Head of caudate nucleus (tissue), 42 donors: Measurements from ENCODE around the gene NT5DC4.

Experiments
- DNase-seq, 42 donors: peaks; one replicate each; pipeline versions ENCODE4 v3.0.0 to v3.0.0-alpha.2; 2020 to 2021; ENCODE audit warnings: mixed read lengths in 7 of 42
- intact Hi-C: fragments of 100-400 bp; cut with DNase I; formaldehyde crosslinking; loops from one replicate; pipeline ENCODE4 v1.15.0; 2022

Gene NT5DC4

DNA sequence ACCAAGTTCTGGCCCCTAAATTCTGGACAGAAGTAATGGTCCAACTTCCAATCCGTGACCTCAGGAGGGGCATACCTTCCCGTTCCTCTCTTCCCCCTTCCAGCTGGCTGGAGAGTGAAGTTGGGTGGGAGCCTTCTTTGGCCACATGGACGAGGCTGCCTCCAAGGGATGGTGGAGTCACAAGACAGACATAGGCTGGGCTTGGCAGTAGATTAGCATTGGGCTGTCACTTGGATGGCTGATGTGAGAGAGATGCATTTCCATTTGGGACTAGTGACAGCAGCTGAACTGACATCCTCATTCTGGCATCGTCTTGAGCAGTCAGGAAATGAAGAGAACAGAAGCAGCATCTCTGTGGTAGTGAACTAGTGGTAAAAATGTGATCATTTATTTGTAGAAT is 12.6 kb downstream of the NT5DC4 start:
- DNase-seq = no peak
- intact Hi-C loops = no loop called here

GRCh38 chr2:112733871-112734270 is 13.1 kb downstream of the NT5DC4 start:
- intact Hi-C loops = no loop called here
- no peak for DNase-seq

DNA sequence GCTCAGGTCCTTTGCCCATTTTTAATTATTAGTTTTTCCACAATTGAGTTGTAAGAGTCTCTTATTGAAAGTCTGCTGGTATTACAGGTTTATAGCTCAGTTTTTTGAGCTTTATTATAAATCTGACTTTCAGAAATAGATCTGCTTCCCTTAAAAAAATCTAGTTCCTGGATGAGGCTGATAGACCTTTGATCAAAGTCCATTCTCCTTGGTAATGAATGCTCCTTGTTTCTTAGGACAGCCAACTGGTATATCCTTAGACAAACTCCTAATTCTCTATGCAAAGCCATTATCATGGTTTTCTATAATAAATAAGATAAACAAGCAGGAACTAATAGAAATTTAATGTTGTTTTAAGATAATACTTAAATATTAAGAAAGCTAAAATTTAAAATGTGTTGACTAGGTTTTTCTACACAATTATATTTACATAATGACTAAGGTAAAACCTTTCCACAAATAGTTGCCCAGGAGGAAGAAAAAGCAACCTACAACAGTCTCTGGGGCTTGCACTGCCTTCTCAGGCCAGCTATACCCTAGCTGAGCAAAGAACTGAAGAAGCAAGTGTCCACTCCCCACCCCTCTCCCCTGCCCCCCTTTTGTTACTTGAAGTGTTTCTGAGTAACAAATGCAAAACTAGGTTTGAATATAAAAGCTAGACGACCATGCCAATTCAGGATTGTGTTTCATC is 16.9 kb downstream of the NT5DC4 start:
- intact Hi-C loops = no loop called here
- DNase-seq = no peak

- intact Hi-C loops = no loop called here
- no peak for DNase-seq
Measured at GRCh38 chr2:112740527-112740926, 19.7 kb downstream of the NT5DC4 start.

GRCh38 chr2:112749755-112750559 is 29.1 kb downstream of the NT5DC4 start:
- peak; percentile 60 to 92 (median 84) for DNase-seq
- intact Hi-C loops = loop anchor here (5.0 kb wide), 2 partner anchors 137 to 187 kb away; no protein-coding TSS in a partner anchor

- intact Hi-C loops = loop anchor here (5.0 kb wide), 1 partner anchor 187 kb away; no protein-coding TSS in a partner anchor
- no peak for DNase-seq
Measured at GRCh38 chr2:112750560-112750843, 29.7 kb downstream of the NT5DC4 start.

- no peak for DNase-seq
- intact Hi-C loops = loop anchor here (5.0 kb wide), 1 partner anchor 186 kb away; no protein-coding TSS in a partner anchor
Measured at GRCh38 chr2:112751451-112752197, 30.8 kb downstream of the NT5DC4 start.

- no peak for DNase-seq
- intact Hi-C loops = loop anchor here (5.0 kb wide), 1 partner anchor 185 kb away; no protein-coding TSS in a partner anchor
Measured at GRCh38 chr2:112752667-112753066, 31.8 kb downstream of the NT5DC4 start.

- no peak for DNase-seq
- intact Hi-C loops = loop anchor here (5.0 kb wide), 1 partner anchor 183 kb away; no protein-coding TSS in a partner anchor
Measured at GRCh38 chr2:112754564-112754963, 33.7 kb downstream of the NT5DC4 start.

DNA sequence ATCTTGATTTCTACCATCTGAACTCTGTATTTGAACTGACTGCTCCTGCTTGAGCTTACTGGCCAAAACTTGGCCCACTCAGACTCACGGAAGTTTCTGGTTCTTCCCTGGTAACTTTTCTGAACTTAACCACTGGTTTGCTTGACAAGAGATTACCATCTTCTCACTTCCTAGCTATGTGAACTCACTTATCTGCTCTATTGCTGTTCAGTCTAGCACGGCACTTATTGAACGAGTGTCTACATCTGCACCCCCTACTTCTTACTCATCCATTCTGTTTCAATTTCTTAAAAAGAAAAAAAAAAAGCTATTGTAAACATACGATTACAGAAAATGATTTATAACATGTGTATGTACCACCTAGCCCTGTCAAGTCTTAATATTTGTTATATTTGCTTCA is 34.6 kb downstream of the NT5DC4 start:
- intact Hi-C loops = no loop called here
- no peak for DNase-seq

DNA sequence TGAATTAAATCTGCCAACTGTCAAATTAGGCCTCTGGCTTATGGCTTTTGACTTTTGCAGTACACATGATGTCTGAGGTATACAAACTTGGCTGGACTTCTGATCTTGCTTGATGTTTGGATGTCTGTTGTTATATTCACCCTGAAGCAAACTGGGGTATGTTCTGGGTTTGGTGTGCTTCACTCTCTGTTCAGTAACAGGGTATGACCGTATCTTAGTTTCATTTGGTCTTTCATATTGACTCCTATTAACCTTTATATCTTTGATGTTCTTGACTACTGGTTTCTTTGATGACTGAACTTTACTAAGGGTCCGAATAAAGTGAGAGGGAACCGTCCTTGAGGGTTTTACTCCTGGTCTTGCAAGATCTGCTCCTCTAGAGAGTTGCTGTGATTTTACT is 35.4 kb downstream of the NT5DC4 start:
- intact Hi-C loops = no loop called here
- no peak for DNase-seq

DNA sequence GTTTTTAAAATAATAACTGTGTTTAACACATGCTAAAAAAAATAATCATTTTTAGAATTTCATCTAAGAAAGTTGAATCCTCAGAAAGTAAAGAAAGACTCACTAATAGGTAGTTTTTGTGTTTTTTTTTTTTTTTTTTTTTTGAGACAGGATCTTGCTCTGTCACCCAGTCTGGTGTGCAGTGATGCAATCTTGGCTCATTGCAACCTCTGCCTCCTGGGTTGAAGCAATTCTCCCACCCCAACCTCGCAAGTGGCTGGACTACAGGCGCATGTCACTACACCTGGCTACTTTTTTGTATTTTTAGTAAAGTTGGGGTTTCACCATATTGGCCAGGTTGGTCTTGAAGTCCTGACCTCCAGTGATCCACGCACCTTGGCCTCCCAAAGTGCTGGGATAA is 36.4 kb downstream of the NT5DC4 start:
- no peak for DNase-seq

DNA sequence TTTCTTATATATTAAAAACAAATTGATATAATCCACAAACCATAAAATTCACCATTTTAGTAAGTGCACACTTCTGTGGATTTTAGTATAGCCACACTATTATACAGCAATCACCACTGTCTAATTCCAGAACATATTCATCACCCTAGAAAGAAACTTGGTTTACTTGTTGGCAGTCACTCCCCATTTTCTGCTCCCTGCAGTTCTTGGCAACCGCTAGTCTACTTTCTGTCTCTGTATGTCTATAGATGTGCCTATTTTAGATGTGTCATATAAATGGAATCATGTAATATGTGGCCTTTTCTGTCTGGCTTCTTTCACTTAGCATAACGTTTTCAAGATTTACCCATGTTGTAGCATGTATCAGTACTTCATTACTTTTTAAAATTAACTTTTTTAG is 37.9 kb downstream of the NT5DC4 start:
- no peak for DNase-seq
- intact Hi-C loops = no loop called here

More for the DNA sequence above, 36.4 kb downstream of the NT5DC4 start:
- intact Hi-C loops = no loop called here

- intact Hi-C loops = no loop called here
- no peak for DNase-seq
Measured at GRCh38 chr2:112760149-112760548, 39.3 kb downstream of the NT5DC4 start.

DNA sequence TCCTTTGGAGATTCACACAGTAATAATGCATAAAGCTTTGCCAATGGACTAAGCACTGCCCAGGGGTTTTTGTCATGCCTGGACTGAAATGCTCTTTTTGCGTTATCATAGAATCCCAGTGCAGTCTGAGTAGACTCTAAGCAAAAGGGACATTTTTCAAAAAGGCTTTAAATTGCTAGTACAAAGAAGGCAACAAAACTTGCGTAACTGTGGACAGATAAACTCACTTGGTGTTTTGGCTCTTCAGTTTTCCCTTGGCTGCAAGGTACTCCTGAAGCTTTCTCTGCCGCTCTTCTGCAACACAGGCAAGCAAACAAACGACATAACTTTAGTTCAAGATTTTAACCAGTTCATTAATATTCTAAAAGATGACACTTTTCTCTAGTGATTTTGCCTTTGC is 41.5 kb downstream of the NT5DC4 start:
- DNase-seq = no peak
- intact Hi-C loops = no loop called here

- intact Hi-C loops = no loop called here
- peak; percentile 92 to 99 (median 97) for DNase-seq
Measured at GRCh38 chr2:112764071-112765044, 43.5 kb downstream of the NT5DC4 start, which contains the start of gene CKAP2L. CKAP2L (minus strand) TSS chr2:112764609; CDS start chr2:112764598, 11 bp downstream.

DNA sequence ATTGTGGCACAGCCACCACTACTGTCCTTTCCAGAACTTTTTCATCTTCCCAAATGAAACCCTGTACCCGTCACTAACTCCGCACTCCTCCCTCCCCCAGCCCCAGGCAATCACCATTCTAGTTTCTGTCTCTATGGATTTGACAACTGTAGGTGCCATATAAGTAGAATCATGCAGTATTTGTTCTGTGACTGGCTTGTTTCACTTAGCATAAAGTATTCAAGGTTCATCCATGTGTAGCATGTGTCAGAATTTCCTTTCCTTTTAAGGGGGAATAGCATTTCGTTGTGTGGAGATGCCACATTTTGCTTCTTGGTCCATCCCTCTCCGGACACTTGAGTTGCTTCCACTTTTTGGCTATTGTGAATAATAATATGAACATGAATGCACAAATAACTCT is 44.4 kb downstream of the NT5DC4 start:
- intact Hi-C loops = no loop called here
- DNase-seq = no peak

DNA sequence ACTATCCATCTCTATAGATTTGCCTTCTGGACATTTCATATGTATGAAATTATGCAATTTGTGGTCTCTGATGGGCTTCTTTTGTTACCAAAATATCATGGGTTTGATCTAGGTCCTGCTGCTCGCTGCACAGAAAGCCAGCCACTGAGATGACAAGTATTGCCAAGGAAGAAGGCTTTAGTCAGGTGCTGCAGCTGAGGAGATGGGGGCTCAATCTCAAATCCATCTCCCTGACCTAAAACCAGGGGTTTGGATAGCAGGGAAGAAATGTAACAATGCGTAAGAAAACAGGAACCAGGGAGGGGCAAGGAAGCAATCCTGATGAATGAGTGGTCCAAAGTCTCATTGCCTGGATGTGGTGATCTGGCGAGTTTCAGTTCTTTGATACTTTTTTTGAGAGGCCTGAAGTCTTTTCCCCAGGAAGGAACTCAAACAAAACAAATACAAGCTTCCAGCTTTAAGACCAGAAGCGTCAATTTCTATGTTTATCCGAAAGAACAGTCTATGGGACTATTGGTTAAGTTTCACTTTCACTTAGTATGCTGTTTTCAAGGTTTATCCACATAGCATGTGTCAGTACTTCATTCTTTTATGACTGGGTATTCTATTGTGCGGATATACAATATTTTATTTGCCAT is 47.0 kb downstream of the NT5DC4 start:
- intact Hi-C loops = no loop called here
- DNase-seq = no peak
